AG10803 (cell line): ENCODE data around the gene FAM219A.
"Not testable (repeated sequence)": the region's sequence is repeated elsewhere in the genome, so short reads cannot be mapped to it uniquely, and the experiment has no call there.

Experiments used
- DNase-seq: peaks from one replicate; pipeline ENCODE4 v3.0.0; 2010; ENCODE audit warnings: low read depth
- H3K4me3 ChIP-seq: 2 replicates; pipeline ENCODE4 v1.5.1; 2011; ENCODE audit warnings: mild to moderate bottlenecking, low read length, control low read depth
- TF ChIP-seq, protein P1 (sequence below): conservative IDR thresholded peaks from 2 replicates; pipeline ENCODE4 v1.5.1; 2011; ENCODE audit warnings: mild to moderate bottlenecking, low read length, control low read depth, inconsistent platforms

Gene FAM219A

DNA sequence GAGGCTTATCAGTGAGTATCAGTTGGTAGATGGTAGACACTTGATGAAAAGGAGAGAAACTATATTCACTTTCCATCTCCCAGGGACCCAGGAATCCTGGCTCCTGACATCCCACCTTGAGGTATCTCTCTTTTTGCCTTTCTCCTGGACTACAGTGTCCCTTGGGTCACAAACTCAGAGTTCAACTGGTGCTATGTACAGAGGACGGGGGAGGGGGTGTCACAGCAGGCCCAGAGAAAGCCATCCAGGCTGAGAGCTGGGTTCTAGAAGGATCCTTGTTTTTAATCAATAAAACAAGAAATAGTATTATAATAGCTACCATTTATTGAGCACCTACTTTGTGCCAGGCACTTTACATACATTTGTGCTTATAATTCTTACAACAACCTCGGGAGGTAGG, 92.0 kb downstream of the FAM219A start:
- TF ChIP-seq, protein P1, sequence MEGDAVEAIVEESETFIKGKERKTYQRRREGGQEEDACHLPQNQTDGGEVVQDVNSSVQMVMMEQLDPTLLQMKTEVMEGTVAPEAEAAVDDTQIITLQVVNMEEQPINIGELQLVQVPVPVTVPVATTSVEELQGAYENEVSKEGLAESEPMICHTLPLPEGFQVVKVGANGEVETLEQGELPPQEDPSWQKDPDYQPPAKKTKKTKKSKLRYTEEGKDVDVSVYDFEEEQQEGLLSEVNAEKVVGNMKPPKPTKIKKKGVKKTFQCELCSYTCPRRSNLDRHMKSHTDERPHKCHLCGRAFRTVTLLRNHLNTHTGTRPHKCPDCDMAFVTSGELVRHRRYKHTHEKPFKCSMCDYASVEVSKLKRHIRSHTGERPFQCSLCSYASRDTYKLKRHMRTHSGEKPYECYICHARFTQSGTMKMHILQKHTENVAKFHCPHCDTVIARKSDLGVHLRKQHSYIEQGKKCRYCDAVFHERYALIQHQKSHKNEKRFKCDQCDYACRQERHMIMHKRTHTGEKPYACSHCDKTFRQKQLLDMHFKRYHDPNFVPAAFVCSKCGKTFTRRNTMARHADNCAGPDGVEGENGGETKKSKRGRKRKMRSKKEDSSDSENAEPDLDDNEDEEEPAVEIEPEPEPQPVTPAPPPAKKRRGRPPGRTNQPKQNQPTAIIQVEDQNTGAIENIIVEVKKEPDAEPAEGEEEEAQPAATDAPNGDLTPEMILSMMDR: no peak
- H3K4me3 ChIP-seq: no peak overlapping the region
- DNase-seq: no peak

DNA sequence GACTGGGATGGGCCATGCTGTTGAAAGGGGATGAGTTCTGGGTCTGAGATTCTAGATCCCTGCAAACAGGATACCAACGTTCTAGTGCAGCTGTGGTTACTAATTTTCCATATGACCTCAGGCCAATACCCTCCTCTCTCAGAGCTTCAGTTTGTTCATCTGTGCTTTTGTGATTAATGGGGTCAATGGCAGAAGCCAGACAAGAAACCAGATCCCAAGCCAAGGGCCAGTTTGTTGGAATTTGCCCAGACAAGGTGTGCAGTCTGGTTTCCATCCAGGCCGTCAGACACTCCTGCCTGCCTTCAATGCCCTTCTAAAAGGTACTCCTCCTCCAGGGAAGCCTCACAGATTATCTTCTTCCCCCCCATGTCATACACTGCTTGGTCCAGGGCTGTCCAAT, 93.1 kb downstream of the FAM219A start:
- DNase-seq: no peak
- TF ChIP-seq, protein P1: no peak
- no peak overlapping the region for H3K4me3 ChIP-seq

DNA sequence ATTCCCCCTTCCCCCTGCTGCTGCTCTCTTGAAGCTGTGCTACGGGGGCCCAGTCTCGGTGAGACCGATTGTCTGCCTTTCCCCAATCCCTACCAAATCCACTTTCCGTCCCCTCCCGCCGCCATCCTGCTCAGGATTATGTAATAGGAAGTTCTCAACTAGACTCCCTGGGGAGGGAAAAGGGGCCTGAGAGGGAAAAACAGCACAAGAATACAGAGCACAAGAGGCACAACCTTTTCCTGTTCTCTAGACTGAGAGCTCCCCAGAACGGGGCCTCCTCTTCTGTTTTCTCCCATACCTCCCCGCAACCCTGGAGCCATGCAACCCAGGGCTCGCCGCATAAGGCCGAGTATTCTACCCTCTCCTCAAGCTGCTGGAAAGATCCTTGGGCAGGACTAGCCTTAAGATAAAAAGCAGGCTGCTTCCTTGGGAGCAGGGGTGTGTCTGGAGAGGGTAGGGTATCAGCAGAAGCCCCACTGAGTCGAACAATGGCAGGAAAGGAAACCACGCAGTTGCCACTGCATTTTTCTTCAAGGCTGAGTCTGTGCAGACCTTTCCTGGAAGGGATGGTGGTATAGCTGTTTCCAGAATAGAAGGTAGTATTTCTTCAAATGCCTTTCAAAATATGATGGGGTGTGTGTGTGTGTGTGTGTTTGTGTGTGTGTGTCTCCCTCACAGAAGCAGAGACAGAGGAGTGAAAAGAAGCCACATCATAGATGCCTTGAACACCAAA, 94.6 kb downstream of the FAM219A start:
- TF ChIP-seq, protein P1: no peak
- no peak overlapping the region for H3K4me3 ChIP-seq
- DNase-seq: no peak

DNA sequence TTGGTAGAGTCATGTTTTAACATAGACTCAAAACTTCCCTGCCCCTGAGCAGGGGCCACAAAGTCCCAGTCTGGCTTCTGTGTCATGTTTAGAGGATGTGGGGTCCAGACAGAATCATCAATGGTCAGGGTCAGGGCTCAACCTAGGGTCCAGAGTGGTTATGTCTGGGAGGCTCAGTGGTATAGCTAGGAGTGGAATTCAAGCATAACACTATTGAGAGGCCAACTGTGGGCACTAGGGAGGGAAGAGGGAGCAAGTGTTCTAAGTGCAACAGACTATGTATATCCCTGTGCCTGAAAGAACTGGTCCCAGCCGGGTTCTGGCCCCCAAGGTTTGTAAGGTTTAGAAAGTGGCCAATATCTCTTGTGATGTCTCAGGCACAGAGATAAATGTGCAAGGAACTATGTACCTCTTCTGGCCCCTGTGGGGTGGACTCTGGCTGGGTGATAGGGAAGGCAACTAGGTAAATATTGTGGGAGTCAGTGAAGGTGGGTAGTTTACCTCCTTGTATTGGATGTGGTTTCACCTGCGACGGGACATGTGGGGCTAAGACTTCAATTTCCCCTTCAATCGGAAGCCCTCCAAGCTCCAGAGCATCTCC, 95.7 kb downstream of the FAM219A start:
- no peak for DNase-seq
- no peak overlapping the region for H3K4me3 ChIP-seq
- TF ChIP-seq, protein P1: no peak

DNA sequence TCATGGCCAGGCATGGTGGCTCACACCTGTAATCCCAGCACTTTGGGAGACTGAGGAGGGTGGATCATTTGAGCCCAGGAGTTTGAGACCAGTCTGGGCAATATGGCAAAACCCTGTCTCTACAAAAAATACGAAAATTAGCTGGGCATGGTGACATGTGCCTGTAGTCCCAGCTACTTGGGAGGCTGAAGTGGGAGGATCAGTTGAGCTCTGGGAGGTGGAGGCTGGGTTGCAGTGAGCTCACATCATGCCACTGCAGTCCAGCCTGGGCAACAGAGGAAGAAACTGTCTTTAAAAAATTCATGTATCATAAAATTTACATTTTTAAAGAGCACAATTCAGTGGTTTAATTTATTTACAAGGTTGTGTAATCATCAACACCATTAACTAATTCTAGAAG, 105.4 kb downstream of the FAM219A start:
- H3K4me3 ChIP-seq, DNase-seq: not testable (repeated sequence)

DNA sequence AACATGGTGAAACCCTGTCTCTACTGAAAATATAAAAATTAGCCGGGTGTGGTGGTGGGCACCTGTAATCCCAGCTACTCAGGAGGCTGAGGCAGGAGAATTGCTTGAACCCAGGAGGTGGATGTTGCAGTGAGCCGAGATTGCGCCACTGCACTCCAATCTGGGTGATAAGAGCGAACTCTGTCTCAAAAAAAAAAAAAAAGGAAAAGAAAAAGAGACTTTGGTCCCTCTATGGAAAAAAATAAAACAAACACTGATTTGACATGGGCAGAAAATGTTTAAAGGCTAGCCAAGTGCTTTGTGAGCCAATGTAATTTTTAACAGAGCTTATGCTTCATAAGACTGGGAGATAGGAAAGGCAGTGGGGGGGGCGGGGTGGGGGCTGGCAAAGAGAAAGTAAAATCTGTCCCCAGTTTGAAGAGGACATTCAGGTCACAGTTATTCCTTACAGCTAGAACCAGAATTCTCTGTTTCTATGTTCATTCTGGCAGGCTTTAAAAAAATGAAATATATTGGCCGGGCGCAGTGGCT, 106.2 kb downstream of the FAM219A start:
- not testable (repeated sequence) for H3K4me3 ChIP-seq, DNase-seq

DNA sequence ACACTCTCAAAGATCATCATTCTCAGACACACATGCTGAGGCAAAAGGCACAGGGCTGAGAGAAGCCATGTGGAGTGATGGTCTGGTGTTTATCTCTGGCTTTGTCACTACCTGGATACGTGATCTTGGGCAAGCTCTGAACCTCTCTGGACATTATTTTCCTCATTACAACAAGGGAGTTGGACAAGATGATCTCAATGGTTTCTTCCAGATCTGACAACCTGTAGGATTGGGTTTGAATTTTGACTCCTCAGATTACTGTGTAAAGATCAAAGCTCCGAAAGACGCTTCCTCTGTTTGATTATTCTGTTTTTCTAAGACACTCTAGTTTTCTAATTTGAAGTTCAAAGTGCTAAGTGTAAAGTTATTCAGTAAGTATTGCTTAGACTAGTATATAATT, 109.0 kb downstream of the FAM219A start:
- H3K4me3 ChIP-seq: no peak overlapping the region
- TF ChIP-seq, protein P1: no peak
- DNase-seq: no peak
